ENCODE results near the gene NDUFB8.
"Not testable (repeated sequence)": the region's sequence is repeated elsewhere in the genome, so short reads cannot be mapped to it uniquely, and the experiment has no call there.

Gene NDUFB8

GRCh38 chr10:100529475-100530298, at the start of gene NDUFB8:
TSS of gene NDUFB8 (minus strand) at chr10:100529871. CDS start at chr10:100529851, 20 bp downstream.
- FAIRE-seq: no peak

GRCh38 chr10:100576282-100576635, 46.6 kb upstream of the NDUFB8 start:
- FAIRE-seq: no peak

- FAIRE-seq: no peak
These were observed 46.1 kb upstream of the NDUFB8 start for GRCh38 chr10:100575585-100576281.

- not testable (repeated sequence) for FAIRE-seq
These were observed 45.5 kb upstream of the NDUFB8 start for GRCh38 chr10:100575146-100575545.

GRCh38 chr10:100571084-100571856, 41.6 kb upstream of the NDUFB8 start:
- no peak for FAIRE-seq

GRCh38 chr10:100570506-100570905, 40.8 kb upstream of the NDUFB8 start:
- FAIRE-seq: no peak

DNA sequence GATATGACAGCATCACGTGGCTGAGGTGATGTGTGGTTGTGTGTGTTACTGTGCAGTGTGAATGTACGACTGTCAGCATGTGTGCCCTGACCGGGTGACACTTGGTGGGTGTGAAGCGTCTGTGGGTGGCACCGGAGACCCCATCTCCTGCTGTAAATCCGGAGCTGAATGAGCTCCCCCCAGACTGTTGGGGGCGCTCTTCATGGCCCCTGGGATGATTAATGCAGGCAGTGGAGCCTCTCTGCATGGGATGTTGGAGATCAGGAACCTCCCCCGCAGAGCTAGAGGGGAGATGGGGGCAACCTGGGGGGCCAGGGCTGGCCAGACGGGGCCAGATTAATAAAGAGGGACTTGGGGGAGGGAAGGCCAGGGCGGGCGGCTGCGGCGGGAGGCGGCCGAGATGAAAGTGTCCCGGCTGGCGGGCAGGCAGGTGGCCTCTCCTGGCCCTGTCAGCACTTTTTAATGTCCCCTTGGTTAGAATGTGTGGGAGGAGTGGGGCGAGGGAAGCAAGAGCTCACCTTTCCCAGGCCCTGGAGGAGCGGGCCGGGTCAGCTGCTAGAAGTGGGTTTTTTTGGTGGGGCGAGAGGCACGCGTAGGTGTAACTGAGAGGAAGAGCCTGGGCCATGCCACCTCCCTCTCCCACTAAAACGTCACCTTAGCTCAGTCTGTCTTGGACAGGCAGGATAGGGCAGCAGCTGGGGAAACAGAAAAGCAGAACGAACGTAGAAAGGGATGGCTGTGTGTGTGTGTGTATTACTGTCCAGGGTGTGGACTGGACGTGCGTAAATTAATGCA, 40.2 kb upstream of the NDUFB8 start:
- FAIRE-seq: no peak

DNA sequence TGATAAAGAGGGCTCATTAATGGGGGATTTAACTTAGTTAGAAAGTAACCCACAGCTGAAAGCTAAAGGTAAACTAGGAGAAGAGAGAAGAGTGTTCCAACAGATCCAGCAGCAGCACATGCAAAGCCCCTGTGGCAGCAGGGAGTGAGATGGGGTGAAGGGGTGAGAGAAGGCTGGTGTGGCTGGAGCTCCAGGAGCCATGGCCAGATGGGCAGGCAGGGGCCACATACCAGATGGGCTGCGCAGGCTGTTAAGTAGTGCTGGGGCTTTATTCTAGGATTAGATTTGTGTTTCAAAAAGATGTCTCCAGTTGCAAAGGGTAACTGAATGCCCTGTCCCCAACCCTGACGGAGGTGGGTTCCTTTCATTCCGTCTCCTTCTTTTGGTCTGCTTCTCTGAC, 39.2 kb upstream of the NDUFB8 start:
- FAIRE-seq: no peak

DNA sequence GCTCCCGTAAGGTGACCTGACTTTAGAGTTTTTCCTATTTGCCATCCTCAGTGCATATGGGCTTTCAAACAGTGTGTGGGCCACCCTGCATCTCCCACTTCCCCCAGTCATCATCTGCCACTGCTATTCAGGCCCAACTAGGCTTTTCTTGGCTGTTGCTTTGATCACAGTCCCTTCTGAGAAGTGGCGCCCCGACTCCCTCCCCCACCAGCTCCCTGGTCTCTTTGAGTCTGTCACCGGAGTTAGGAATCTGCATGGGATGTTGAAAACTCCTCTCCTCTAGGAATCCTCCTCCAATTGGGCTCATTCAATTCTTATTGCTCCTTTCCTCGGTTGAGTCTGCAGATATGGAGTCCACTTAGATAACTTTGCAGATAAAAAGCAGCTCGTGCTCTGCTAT, 38.2 kb upstream of the NDUFB8 start:
- FAIRE-seq: no peak

GRCh38 chr10:100567249-100567648, 37.6 kb upstream of the NDUFB8 start:
- no peak for FAIRE-seq

- FAIRE-seq: no peak
These were observed 36.9 kb upstream of the NDUFB8 start for GRCh38 chr10:100566561-100566960.

DNA sequence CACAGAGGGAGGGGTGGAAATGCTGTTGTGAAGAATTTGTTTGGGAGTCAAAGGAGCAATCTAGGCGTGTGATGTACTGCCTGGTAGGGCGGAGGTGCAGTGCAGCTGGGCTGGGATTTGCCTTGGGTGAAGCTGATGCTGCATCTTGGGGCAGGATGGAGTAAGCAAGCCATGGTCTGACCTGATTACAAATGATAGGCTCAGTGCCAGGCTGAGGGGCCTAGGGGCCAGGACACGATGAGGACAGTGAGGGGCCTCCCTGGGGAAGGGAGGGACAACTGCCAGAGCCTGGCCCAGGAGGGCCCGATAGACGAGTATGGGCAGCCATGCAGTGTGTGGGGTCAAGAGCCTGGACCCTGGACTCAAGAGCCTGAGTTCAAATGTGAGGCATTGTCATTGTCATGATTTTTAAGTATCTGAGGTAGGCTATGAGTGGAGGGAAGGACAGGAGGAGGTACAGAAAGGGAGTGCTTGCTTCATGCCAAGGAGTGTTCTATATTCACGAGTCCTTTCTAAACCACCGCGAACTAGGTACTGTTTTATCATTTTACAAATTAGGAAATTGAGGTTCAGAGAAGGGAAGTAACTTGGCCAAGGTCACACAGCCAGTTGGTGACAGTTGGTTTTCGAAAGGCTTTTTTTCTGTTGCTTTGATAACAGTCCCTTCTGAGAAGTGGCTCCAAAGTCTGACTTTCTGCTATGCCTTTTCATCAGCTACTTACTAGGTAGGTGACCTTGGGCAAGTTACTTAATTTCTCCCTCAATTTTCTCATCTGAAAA, 35.7 kb upstream of the NDUFB8 start:
- no peak for FAIRE-seq

GRCh38 chr10:100562008-100562672, 32.5 kb upstream of the NDUFB8 start:
- FAIRE-seq: no peak

GRCh38 chr10:100561005-100561404, 31.3 kb upstream of the NDUFB8 start:
- no peak for FAIRE-seq

DNA sequence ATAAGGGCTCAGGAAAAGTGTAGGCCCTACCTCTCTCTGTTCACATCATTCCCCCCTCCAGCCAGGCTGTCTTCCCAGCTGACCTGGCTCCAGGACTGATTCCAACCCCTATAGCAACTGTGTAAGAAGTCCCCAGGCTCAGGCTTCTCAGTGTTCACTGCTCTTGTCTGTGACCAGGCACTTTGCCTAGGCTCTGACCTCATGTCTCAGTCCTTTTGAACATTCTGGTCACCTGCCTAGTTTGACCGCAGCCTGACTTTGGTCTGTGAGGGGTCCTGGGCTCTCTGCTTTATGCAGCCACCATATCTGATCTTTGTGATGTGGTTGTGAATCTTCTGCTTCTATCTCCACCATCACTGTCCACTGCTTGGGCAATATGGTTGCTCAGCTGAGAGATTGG, 30.6 kb upstream of the NDUFB8 start:
- no peak for FAIRE-seq

DNA sequence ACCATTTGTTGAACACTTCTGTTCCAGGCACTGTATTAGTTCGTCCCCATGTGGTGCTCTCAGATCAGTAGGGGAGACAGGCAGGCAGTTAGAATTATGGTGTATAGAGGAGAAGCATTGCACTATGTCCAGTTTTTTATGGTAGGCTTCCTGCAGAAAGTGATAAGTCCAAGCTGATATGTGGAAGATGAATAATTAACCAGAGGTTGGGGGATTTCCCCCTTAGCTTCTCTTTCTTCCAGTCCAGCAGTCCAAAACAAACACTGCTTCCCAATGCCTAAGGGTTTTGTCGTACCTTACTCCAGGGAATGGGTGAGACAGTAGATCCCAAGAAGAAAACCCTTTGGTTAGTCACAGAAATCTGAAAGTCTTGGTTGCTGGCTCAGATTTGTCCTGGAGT, 25.2 kb upstream of the NDUFB8 start:
- no peak for FAIRE-seq

DNA sequence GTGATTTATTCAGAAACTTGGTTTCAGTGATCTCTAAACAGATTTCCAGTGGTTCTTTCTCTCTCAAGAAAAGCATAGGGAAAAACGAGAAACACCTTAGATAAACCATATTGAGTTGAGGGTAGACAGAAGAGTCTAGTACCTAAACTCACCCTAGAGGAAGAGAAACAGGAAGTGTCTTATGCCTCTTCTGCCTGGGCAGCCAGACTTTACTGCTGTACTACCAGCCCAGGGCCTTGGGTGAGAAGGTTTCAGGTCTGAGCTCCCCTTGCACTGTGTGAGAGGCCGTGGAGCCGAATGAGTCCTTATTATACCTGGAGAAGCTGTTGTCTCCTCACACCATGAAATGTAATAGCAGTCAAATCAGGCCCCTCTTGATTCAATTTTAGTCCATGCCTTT, 24.3 kb upstream of the NDUFB8 start:
- no peak for FAIRE-seq

- no peak for FAIRE-seq
These were observed 22.1 kb upstream of the NDUFB8 start for GRCh38 chr10:100551738-100552137.

DNA sequence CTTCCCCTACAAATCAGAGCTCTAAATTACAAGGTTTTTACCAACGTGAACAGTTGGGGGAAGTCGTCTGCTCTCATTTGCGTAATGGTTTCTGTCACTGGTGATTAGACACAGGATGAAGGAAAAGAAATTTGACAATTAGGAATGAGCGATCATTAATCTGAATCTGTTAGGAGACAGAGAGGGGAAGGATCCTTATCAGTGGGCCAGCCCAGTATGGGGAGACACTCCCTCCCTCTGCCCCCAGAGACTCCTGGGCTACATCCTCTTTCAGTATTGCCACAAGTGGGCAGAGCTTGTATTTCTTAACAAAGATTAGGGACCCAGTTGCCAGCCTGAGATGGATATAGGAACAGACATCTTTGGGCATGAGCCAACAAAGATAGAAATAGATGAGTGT, 21.5 kb upstream of the NDUFB8 start:
- FAIRE-seq: no peak

- FAIRE-seq: no peak
These were observed 15.3 kb upstream of the NDUFB8 start for GRCh38 chr10:100544950-100545349.

DNA sequence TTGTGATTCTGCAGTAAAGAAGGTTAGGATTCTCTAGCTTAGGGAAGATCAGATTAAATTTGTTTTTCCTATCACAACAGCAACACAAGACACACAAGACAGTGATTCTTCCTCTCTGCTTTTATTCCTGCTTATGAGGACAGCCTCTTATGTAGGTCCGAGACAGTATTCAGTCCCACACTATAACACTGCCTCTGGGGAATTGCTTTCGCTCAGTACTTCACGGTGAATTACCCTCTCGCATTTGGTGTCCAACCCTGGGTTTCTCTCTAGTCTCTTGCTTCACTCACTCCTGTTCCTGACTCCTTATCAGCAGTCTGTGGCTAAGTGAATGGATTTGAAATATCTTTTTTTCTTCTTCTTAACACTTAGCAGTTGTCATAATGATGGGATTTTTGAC, 7.8 kb upstream of the NDUFB8 start:
- FAIRE-seq: no peak
